ENCODE results near the gene RABGAP1. TPM values are rescaled to one million over a fixed set of nuclear protein-coding genes. Genes with fewer than 3 reads are reported as not detected.
A peak's percentile ranks its signal among the peaks of the same experiment; 100 is the strongest.

Gene RABGAP1
- polyA plus RNA-seq, 1 of the 3 experiments (the other 2 are of a cell fraction), result 20.2 TPM

GRCh38 chr9:123091459-123091858 lies 150.6 kb downstream of the RABGAP1 start:
- Histone ChIP-seq H3K27ac (ENCODE audit: low read depth in 2 of 2, low read length in 1 of 2) (peak overlapping the region; percentile 67 to 69; a peak in 2 of 4 replicates), H2AFZ (ENCODE audit: low read depth) (no peak overlapping the region), H3K36me3 (replicated peaks in 1 of 2; ENCODE audit: control insufficient read depth in 1 of 2, insufficient read depth in 2 of 2, low read length in 1 of 2) (peaks cover 62 to 75% of the 10 kb centered on the region in 2 experiments), H3K4me2 (no peak overlapping the region), H3K4me3 (ENCODE audit: low read depth in 2 of 2, low read length in 1 of 2) (no peak overlapping the region), H4K20me1 (ENCODE audit: insufficient read depth) (peaks cover 13% of the 10 kb centered on the region), H3K79me2 (ENCODE audit: insufficient read depth) (no peaks in the 10 kb centered on the region; the same call in 1 of the 2 replicates), H3K9me3 (no peaks in the 10 kb centered on the region), H3K4me1 (ENCODE audit: control insufficient read depth in 1 of 2, insufficient read depth in 2 of 2, low read depth in 1 of 2, low read length in 1 of 2) (peaks cover 5 to 27% of the 10 kb centered on the region in 2 experiments; a peak in 3 of 4 replicates), H3K9ac (no peak overlapping the region), H3K9me2 (no peaks in the 10 kb centered on the region), H3F3A (replicated peaks; ENCODE audit: insufficient read depth) (peaks cover 29% of the 10 kb centered on the region), H3K27me3 (ENCODE audit: insufficient read depth) (no peaks in the 10 kb centered on the region)
- POLR2A ChIA-PET, result no interaction called here
- DNase-seq, result no peak
- CTCF ChIA-PET, result interaction anchor here (0.7 to 5.3 kb wide), 6 partner anchors 9 to 593 kb away, joined by 3 to 37 read pairs (median 5); no protein-coding TSS in a partner anchor
- no peak for TF ChIP-seq TAF1 (IDR thresholded peaks at IDR 0.05; ENCODE audit: borderline replicate concordance, low read depth, low read length)
- TF ChIP-seq, protein P1, sequence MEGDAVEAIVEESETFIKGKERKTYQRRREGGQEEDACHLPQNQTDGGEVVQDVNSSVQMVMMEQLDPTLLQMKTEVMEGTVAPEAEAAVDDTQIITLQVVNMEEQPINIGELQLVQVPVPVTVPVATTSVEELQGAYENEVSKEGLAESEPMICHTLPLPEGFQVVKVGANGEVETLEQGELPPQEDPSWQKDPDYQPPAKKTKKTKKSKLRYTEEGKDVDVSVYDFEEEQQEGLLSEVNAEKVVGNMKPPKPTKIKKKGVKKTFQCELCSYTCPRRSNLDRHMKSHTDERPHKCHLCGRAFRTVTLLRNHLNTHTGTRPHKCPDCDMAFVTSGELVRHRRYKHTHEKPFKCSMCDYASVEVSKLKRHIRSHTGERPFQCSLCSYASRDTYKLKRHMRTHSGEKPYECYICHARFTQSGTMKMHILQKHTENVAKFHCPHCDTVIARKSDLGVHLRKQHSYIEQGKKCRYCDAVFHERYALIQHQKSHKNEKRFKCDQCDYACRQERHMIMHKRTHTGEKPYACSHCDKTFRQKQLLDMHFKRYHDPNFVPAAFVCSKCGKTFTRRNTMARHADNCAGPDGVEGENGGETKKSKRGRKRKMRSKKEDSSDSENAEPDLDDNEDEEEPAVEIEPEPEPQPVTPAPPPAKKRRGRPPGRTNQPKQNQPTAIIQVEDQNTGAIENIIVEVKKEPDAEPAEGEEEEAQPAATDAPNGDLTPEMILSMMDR (IDR thresholded peaks at IDR 0.05), result peak; percentile 41
- WGBS (ENCODE audit: low lambda C conversion rate), result 83% methylated on average over 2 of the region's 2 CpGs

- Histone ChIP-seq H3K36me3 (replicated peaks in 1 of 2; ENCODE audit: control insufficient read depth in 1 of 2, insufficient read depth in 2 of 2, low read length in 1 of 2) (peaks cover 68 to 72% of the 10 kb centered on the region in 2 experiments), H3K79me2 (ENCODE audit: insufficient read depth) (no peaks in the 10 kb centered on the region; the same call in 1 of the 2 replicates), H3K9ac (no peak overlapping the region), H3K27ac (ENCODE audit: low read depth in 2 of 2, low read length in 1 of 2) (no peak overlapping the region), H3K9me3 (no peaks in the 10 kb centered on the region), H3K4me3 (ENCODE audit: low read depth in 2 of 2, low read length in 1 of 2) (no peak overlapping the region), H3K4me1 (ENCODE audit: control insufficient read depth in 1 of 2, insufficient read depth in 2 of 2, low read depth in 1 of 2, low read length in 1 of 2) (peaks cover 5 to 27% of the 10 kb centered on the region in 2 experiments; a peak in 3 of 4 replicates), H4K20me1 (ENCODE audit: insufficient read depth) (peaks cover 13% of the 10 kb centered on the region), H3K27me3 (ENCODE audit: insufficient read depth) (no peaks in the 10 kb centered on the region), H3K9me2 (no peaks in the 10 kb centered on the region), H3F3A (replicated peaks; ENCODE audit: insufficient read depth) (peaks cover 29% of the 10 kb centered on the region), H2AFZ (ENCODE audit: low read depth) (no peak overlapping the region), H3K4me2 (no peak overlapping the region)
- DNase-seq, result no peak
- WGBS (ENCODE audit: low lambda C conversion rate), result 72% methylated on average over 2 of the region's 3 CpGs
- POLR2A ChIA-PET, result no interaction called here
- CTCF ChIA-PET, result interaction anchor here (1.2 to 5.3 kb wide), 7 partner anchors 10 to 293 kb away, joined by 3 to 37 read pairs (median 7); no protein-coding TSS in a partner anchor
- TF ChIP-seq, protein P1 (IDR thresholded peaks at IDR 0.05), result no peak
- TF ChIP-seq FOSL2 (IDR thresholded peaks at IDR 0.05; ENCODE audit: borderline replicate concordance, low read depth), result no peak
- TF ChIP-seq NFIC (IDR thresholded peaks at IDR 0.05; ENCODE audit: borderline replicate concordance), result no peak
Measured at GRCh38 chr9:123093141-123093540, 152.3 kb downstream of the RABGAP1 start.

DNA sequence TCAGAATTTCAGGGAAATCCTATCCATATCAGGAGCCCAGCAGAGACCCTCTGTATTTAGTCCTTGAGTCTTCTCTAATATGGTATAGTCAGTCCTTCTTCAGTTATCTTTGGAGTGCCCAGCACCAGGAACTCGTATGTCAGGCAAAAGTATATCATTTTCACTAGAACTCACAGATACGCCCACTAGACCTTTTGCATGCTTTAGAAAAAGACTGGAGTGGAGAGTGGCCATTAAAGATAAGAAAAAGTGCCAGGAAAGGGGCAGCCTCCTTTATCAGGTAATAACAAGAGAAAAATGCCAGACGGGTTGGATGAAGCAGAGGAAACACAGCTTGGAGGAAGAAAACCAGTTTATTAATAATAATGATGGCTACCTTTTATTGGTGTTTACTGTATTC lies 156.2 kb downstream of the RABGAP1 start:
- Histone ChIP-seq H3K9me2 (no peaks in the 10 kb centered on the region), H3F3A (replicated peaks; ENCODE audit: insufficient read depth) (peaks cover 6% of the 10 kb centered on the region), H3K9me3 (no peaks in the 10 kb centered on the region), H3K4me3 (ENCODE audit: low read depth in 2 of 2, low read length in 1 of 2) (no peak overlapping the region), H3K9ac (no peak overlapping the region), H3K4me2 (no peak overlapping the region), H3K79me2 (ENCODE audit: insufficient read depth) (no peaks in the 10 kb centered on the region; the same call in 1 of the 2 replicates), H3K36me3 (replicated peaks in 1 of 2; ENCODE audit: control insufficient read depth in 1 of 2, insufficient read depth in 2 of 2, low read length in 1 of 2) (peaks cover 82 to 86% of the 10 kb centered on the region in 2 experiments), H4K20me1 (ENCODE audit: insufficient read depth) (no peaks in the 10 kb centered on the region), H3K4me1 (ENCODE audit: control insufficient read depth in 1 of 2, insufficient read depth in 2 of 2, low read depth in 1 of 2, low read length in 1 of 2) (0 out of 4 replicates have a peak, but pooled peaks cover 0 to 1% of the 10 kb centered on the region in 2 experiments), H2AFZ (ENCODE audit: low read depth) (no peak overlapping the region), H3K27ac (ENCODE audit: low read depth in 2 of 2, low read length in 1 of 2) (no peak overlapping the region), H3K27me3 (ENCODE audit: insufficient read depth) (no peaks in the 10 kb centered on the region)
- ChIA-PET POLR2A (no interaction called here), CTCF (interaction anchor here (1.6 kb wide), 2 partner anchors 23 to 253 kb away, joined by 3 to 7 read pairs; no protein-coding TSS in a partner anchor)
- 58% methylated on average over 3 of the region's 3 CpGs for WGBS (ENCODE audit: low lambda C conversion rate)
- no peak for TF ChIP-seq EZH2phosphoT487 (IDR thresholded peaks at IDR 0.05; ENCODE audit: borderline replicate concordance, low read depth)
- TF ChIP-seq REST (IDR thresholded peaks at IDR 0.05; ENCODE audit: low read depth, low read length), result no peak
- TF ChIP-seq NFIC (IDR thresholded peaks at IDR 0.05; ENCODE audit: borderline replicate concordance), result no peak
- TF ChIP-seq MAX (IDR thresholded peaks at IDR 0.05; ENCODE audit: low read depth), result no peak
- no peak for TF ChIP-seq SIN3A (IDR thresholded peaks at IDR 0.05; ENCODE audit: borderline replicate concordance, low read depth, low read length)
- TF ChIP-seq RFX5 (IDR thresholded peaks at IDR 0.05; ENCODE audit: low read length), result no peak
- TF ChIP-seq TAF1 (IDR thresholded peaks at IDR 0.05; ENCODE audit: borderline replicate concordance, low read depth, low read length), result no peak
- TF ChIP-seq NRF1 (IDR thresholded peaks at IDR 0.05; ENCODE audit: low read depth, low read length), result no peak
- no peak for TF ChIP-seq FOXM1 (IDR thresholded peaks at IDR 0.05; ENCODE audit: low read depth)
- no peak for DNase-seq
